ENCODE measurements around the gene OS9.

GRCh38 chr12:57695770-57696432 lies 2.0 kb downstream of the OS9 start:
- no peak for TF ChIP-seq RAD21 (IDR thresholded peaks at IDR 0.05; ENCODE audit: low read length)
- TF ChIP-seq, protein P1, sequence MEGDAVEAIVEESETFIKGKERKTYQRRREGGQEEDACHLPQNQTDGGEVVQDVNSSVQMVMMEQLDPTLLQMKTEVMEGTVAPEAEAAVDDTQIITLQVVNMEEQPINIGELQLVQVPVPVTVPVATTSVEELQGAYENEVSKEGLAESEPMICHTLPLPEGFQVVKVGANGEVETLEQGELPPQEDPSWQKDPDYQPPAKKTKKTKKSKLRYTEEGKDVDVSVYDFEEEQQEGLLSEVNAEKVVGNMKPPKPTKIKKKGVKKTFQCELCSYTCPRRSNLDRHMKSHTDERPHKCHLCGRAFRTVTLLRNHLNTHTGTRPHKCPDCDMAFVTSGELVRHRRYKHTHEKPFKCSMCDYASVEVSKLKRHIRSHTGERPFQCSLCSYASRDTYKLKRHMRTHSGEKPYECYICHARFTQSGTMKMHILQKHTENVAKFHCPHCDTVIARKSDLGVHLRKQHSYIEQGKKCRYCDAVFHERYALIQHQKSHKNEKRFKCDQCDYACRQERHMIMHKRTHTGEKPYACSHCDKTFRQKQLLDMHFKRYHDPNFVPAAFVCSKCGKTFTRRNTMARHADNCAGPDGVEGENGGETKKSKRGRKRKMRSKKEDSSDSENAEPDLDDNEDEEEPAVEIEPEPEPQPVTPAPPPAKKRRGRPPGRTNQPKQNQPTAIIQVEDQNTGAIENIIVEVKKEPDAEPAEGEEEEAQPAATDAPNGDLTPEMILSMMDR (conservative IDR thresholded peaks at IDR 0.05; ENCODE audit: low read depth, low read length), result no peak
- no peak for TF ChIP-seq POLR2A (IDR thresholded peaks at IDR 0.05; ENCODE audit: low read depth, low read length)
- TF ChIP-seq RCOR1 (IDR thresholded peaks at IDR 0.05; ENCODE audit: insufficient replicate concordance, low read length), result no peak
- TF ChIP-seq MAFK (IDR thresholded peaks at IDR 0.05; ENCODE audit: low read depth, low read length), result no peak

All from IMR-90 (cell line).